Fibroblast of villous mesenchyme (primary cell): ENCODE results near the gene TTLL11. TPM values are rescaled to one million over a fixed set of nuclear protein-coding genes. Genes with fewer than 3 reads are reported as not detected.

Experiments used
- DNase-seq: peaks from one replicate; pipeline ENCODE4 v3.0.0-alpha.2; 2010; ENCODE audit warnings: low read depth
- H3K4me3 ChIP-seq: 2 replicates; pipeline ENCODE4 v1.5.1; 2011; ENCODE audit warnings: low read depth, mild to moderate bottlenecking, low read length
- total RNA-seq: library from RNA; depleted of rRNA; stranded (reverse); fragments of >200 nt; gene quantifications from 2 replicates; pipeline ENCODE4 v1.2.3, GENCODE V29; 2012
- TF ChIP-seq, protein P1 (sequence below): IDR thresholded peaks from 2 replicates; pipeline ENCODE4 v1.5.1; 2012; ENCODE audit warnings: low read depth, mild to moderate bottlenecking, low read length; ENCODE audit not compliant: insufficient read depth

The TTLL11 gene
- total RNA-seq, 1 donor = 4.3 TPM

DNA sequence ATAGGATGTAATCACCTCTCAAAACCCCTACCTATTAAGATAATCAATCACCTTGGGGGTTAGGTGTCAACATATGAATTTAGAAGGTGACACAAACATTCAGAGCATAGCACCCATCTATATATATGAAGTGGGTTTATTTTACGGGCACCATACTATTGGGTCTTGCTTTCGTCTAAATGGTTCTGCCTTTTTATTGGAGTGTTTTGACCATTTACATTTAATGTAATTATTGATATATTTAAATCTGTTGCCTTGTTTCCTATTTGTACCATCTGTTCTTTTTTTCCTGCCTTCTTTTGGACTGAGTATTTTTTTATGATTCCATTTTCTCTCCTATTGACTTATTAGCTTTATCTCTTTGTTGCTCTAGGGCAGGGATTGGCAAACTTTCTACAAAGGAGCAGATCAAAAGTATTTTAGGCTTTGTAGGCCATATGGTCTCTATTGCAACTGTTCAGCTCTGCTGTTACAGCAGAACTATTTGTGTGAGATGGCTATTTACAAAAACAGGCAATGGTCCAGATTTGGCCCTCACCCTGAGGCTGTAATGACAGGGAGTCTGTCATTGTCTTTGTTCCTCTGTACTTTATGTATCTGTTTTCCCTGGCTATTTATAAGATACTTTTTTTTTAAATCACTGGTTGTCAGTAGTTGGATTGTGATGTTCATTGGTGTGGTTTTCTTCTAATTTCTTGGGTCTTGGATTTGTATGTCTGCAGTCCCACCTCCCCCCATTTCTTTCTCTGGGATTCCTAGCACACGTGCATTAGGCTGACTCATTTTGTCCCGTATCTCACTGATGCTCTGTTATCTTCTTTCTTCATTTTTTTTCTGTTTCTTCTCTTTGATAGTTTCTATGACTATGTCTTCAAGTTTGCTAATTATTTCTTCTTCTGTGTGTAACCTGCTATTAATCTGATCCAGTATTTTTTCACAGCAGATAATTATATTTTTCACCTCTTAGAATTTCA lies 314.6 kb downstream of the TTLL11 start:
- TF ChIP-seq, protein P1, sequence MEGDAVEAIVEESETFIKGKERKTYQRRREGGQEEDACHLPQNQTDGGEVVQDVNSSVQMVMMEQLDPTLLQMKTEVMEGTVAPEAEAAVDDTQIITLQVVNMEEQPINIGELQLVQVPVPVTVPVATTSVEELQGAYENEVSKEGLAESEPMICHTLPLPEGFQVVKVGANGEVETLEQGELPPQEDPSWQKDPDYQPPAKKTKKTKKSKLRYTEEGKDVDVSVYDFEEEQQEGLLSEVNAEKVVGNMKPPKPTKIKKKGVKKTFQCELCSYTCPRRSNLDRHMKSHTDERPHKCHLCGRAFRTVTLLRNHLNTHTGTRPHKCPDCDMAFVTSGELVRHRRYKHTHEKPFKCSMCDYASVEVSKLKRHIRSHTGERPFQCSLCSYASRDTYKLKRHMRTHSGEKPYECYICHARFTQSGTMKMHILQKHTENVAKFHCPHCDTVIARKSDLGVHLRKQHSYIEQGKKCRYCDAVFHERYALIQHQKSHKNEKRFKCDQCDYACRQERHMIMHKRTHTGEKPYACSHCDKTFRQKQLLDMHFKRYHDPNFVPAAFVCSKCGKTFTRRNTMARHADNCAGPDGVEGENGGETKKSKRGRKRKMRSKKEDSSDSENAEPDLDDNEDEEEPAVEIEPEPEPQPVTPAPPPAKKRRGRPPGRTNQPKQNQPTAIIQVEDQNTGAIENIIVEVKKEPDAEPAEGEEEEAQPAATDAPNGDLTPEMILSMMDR = no peak
- DNase-seq = peak; percentile 44
- no peak overlapping the region for H3K4me3 ChIP-seq

DNA sequence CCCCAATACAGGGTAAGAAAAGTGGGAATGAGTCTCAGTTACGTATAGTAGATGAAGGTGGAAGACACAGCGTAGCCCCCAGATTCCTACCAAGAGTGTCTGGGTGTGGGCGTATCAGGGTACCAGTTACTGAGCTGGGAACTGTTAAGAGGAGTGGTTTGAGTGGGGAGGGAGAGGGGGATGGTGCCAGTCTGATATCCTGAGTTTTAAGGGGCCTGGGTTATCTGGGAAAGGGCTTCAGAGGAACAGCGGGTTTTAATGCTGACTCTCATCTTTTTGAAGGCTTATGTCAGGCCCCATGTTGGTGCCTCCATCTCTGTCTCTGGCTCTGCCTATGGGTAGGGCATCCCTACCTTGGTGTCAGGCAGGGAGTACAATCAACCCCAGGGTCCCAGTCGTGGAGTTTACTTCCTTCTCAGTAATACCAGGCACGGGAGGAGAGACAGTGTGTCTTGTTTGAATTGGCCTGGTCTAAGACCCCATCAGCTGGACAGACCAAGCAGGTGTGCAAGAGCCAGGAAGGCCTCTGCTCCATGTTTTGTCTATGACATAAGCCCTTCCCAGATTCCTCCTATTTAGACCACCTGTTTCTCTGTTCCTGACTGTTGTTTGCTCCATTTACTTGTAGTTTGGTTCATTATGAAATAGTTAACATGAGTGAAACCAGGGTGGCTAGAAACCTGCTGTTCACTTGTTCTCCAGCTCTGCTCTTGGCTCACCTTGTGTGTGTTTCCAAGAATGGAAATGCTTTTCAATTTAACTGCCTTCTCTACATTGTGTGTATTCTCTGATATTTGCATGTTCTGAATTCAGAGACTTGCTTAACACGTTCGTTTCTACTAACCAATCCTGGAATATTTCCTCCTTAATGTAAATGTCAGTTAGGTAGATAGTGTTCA lies 316.1 kb downstream of the TTLL11 start:
- no peak overlapping the region for H3K4me3 ChIP-seq
- DNase-seq = no peak
- TF ChIP-seq, protein P1 = no peak

DNA sequence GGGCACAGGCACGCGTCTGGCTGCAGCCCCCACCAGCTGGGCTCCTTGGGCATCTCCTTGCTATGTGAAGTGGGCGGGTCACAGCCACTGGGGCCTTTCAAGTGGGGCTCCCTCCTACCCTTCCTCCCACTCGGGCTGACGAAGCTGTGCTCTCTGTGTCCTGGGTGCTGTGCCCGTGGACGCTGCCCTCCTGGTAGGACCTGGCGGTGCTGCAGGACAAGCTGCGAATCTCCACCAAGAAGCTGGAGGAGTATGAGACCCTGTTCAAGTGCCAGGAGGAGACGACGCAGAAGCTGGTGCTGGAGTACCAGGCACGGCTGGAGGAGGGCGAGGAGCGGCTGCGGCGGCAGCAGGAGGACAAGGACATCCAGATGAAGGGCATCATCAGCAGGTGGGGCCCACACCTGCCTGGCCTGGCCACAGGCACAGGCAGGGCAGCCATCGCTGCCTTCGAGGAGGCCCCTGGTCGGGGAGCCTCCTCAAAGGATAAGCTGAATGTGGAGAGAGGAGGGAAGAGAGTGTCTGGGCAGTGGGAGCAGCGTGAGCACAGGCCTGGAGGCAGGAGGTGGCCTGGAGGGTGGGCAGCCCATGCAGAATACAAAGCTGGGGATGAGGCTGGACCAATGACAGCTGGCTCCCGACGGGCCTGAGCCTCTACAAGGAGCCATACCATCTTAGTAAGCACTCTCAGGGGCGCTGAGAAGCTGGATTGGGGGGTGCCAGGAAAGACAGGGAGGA lies 316.9 kb downstream of the TTLL11 start:
- TF ChIP-seq, protein P1 = no peak
- no peak for DNase-seq
- no peak overlapping the region for H3K4me3 ChIP-seq

DNA sequence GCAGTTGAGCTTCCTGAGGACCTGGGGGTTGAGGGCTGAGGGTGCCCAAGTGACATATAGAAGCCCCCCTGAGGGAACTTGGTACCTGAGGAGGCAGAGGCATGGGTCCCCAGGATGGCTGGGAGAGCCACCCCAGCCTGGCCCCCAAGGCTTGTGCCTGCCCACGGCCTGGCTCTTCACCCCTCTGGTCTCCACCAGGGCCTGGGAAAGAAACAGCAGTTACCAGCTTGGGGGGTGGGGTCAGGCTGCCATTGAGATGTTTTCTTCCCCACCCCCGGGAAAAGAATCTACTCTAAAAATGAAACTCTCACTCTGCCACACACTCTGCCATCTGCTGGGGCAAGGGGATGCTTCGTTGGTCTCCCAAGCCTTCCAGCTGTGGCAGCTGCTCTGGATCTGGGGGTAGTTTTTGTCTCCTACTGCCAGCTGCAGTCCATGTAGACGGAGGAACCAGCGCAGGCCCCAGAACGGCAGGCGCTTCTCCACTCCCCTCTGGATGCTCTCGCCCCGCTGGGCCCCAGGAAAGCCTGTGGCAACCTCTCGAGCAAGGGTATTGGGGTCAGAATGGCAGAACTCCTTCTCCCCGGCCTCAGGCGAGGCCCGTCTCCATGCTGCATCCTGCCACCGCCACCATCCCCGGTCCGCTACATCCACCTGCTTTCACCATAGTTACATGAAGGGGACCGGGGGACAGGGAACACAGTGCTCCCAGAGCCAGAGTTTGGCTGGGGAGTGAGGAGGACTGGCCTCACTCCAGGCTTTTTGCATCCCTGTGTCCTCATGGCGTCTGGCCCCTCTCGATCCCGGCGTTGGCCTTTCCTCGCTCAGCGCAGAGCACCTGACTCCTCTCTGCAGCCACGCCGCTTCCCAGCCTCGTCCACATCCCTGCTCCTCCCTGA lies 318.1 kb downstream of the TTLL11 start:
- no peak for DNase-seq
- TF ChIP-seq, protein P1 = no peak
- no peak overlapping the region for H3K4me3 ChIP-seq

DNA sequence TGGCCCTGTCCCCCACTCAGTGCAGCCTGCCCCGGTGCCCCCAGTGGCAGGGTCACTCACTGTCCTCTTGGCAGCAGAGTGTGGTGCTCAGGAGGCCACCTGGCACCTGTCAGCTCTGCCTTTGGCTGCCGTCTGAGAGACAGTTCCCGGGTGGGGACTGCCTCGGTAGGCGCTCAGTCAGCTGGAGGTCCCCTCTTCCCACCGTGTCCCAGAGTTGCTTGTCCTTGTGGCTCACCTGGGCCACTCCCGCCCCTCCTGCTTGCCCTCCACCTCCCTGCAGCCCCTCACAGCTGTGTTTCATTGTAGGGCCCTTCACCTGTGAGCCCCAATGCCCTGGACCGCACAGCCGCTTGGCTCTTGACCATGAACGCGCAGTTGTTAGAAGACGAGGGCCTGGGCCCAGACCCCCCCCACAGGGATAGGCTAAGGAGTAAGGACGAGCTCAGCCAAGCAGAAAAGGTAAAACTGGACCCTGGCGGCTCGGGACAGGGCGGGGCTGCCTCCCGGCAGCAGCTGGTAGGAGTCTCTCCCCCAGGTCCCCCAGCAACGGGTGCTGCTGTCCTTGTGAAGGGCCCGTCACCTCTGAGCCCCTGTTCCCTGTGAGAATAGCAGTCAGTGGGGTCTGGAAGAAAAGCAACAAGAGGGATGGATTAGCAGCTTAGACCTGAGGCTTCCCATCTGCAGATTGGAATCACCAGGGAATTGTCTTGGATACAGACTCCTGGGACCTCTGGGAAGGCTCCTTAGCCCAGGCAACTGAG lies 319.0 kb downstream of the TTLL11 start:
- no peak overlapping the region for H3K4me3 ChIP-seq
- TF ChIP-seq, protein P1 = no peak
- no peak for DNase-seq
